GM19468 (cell line): Measurements from ENCODE around the gene EPS8L1.

ENCODE experiments used
- ATAC-seq: cut with Tn5 transposase; IDR thresholded peaks from one replicate; pipeline ENCODE4 v1.9.1; 2021; ENCODE audit warnings: mild to moderate bottlenecking, moderate library complexity, moderate number of reproducible peaks; ENCODE audit not compliant: unreplicated experiment; ENCODE audit errors: extremely low read depth

EPS8L1 gene

GRCh38 chr19:55079400-55080038, 3.9 kb downstream of the EPS8L1 start:
- no peak for ATAC-seq

- ATAC-seq: no peak
These were observed 4.7 kb downstream of the EPS8L1 start for GRCh38 chr19:55080121-55080967.

GRCh38 chr19:55080968-55081769, 5.5 kb downstream of the EPS8L1 start:
- ATAC-seq: peak; percentile 34

- ATAC-seq: no peak
These were observed 6.0 kb downstream of the EPS8L1 start for GRCh38 chr19:55081770-55082019.

GRCh38 chr19:55082020-55082851, 6.6 kb downstream of the EPS8L1 start:
- no peak for ATAC-seq

- no peak for ATAC-seq
These were observed 7.6 kb downstream of the EPS8L1 start for GRCh38 chr19:55083004-55083850.

- ATAC-seq: no peak
These were observed 8.7 kb downstream of the EPS8L1 start for GRCh38 chr19:55084416-55084815.

- no peak for ATAC-seq
These were observed 10.4 kb downstream of the EPS8L1 start for GRCh38 chr19:55085923-55086715.

GRCh38 chr19:55086730-55087541, 11.3 kb downstream of the EPS8L1 start:
- no peak for ATAC-seq

- ATAC-seq: no peak
These were observed 11.9 kb downstream of the EPS8L1 start for GRCh38 chr19:55087542-55087901.

- ATAC-seq: no peak
These were observed 12.4 kb downstream of the EPS8L1 start for GRCh38 chr19:55088021-55088451.

GRCh38 chr19:55088543-55089341, 13.1 kb downstream of the EPS8L1 start:
- ATAC-seq: no peak

- ATAC-seq: no peak
These were observed 13.8 kb downstream of the EPS8L1 start for GRCh38 chr19:55089342-55089944.

- no peak for ATAC-seq
These were observed 14.9 kb downstream of the EPS8L1 start for GRCh38 chr19:55090564-55090963.

GRCh38 chr19:55091126-55091910, 15.6 kb downstream of the EPS8L1 start:
- no peak for ATAC-seq

- no peak for ATAC-seq
These were observed 16.3 kb downstream of the EPS8L1 start for GRCh38 chr19:55091955-55092354.
